Osteocyte (in vitro differentiated cells): ENCODE results near the gene QSOX1. TPM values are rescaled to one million over a fixed set of nuclear protein-coding genes. Genes with fewer than 3 reads are reported as not detected.
A peak's percentile ranks its signal among the peaks of the same experiment; 100 is the strongest.

Experiments
- DNase-seq: peaks from one replicate; pipeline ENCODE4 v3.0.0; 2021; ENCODE audit warnings: mixed read lengths; ENCODE audit not compliant: unreplicated experiment; ENCODE audit errors: extremely low spot score
- H3K27ac Mint-ChIP-seq: one replicate; pipeline ENCODE4 v1.8.0; 2021; ENCODE audit warnings: mild to moderate bottlenecking, mixed read lengths; ENCODE audit not compliant: unreplicated experiment
- H3K27me3 Mint-ChIP-seq: one replicate; pipeline ENCODE4 v1.8.0; 2021; ENCODE audit warnings: mixed read lengths; ENCODE audit not compliant: unreplicated experiment
- H3K36me3 Mint-ChIP-seq: one replicate; pipeline ENCODE4 v1.8.0; 2021; ENCODE audit warnings: mixed read lengths; ENCODE audit not compliant: unreplicated experiment
- H3K4me1 Mint-ChIP-seq: one replicate; pipeline ENCODE4 v1.8.0; 2021; ENCODE audit warnings: mixed read lengths; ENCODE audit not compliant: unreplicated experiment
- H3K4me3 Mint-ChIP-seq: one replicate; pipeline ENCODE4 v1.8.0; 2021; ENCODE audit warnings: mild to moderate bottlenecking, moderate library complexity, mixed read lengths; ENCODE audit not compliant: unreplicated experiment
- H3K9me3 Mint-ChIP-seq: one replicate; pipeline ENCODE4 v1.8.0; 2021; ENCODE audit warnings: mixed read lengths; ENCODE audit not compliant: unreplicated experiment
- total RNA-seq: library from RNA; stranded (reverse); gene quantifications from 2 replicates; pipeline ENCODE4 v1.2.1, GENCODE V29; 2021
- TF ChIP-seq, protein P1 (sequence below): fragments of 200-600 bp; sonication (generic); IDR thresholded peaks from 2 replicates; pipeline ENCODE4 v1.5.0; 2021; ENCODE audit warnings: antibody characterized with exemption, mild to moderate bottlenecking, moderate library complexity

QSOX1 gene
- total RNA-seq, 1 donor from 2014 or later, result 152 TPM

DNA sequence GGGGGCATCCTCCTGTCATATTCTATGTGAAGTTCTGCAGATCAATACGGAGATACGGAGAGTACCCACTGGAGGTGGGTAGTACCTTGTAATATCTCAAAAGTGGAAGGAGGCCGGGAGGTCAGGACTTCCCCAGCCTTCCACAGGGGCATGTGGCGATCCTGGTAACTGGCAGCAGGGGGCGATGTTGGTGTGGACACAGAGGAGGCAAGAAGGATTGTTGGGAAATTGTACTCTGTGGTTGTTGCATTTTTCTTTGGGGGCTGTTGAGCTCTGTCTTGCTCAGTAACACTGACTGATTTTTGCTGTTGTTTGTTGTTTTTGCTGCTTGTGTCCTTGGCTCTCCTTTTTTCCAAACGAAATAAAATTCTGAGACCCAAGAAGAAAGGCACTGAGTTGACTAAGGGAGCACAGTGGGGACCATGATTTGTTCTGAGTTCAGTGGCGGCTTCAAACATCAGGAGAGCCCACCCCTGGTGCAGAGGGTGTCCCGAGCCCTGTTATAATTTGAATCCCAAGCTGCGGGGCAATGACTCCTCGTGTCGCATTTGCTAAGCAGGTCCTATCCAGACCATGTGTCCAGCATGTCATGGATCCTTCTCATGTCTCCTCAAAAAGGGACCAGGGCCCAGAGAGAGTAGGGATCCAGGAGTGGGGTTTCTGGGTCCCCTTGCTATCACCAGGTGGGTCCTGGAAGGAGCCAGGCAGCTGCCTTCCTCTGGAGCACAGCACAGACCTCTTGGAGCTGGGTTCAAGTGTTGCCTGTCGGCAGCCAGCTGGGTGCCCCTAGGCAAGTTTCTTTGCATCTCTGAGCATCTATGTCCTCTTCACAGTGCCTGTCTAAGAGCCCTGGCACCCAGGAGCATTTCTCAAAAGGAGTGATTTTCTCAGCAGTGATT, 98.2 kb downstream of the QSOX1 start:
- Mint-ChIP-seq H3K27me3 (no peaks in the 10 kb centered on the region), H3K4me3 (no peak overlapping the region), H3K27ac (no peak overlapping the region), H3K36me3 (no peaks in the 10 kb centered on the region), H3K4me1 (peaks cover 4% of the 10 kb centered on the region), H3K9me3 (no peaks in the 10 kb centered on the region)
- TF ChIP-seq, protein P1, sequence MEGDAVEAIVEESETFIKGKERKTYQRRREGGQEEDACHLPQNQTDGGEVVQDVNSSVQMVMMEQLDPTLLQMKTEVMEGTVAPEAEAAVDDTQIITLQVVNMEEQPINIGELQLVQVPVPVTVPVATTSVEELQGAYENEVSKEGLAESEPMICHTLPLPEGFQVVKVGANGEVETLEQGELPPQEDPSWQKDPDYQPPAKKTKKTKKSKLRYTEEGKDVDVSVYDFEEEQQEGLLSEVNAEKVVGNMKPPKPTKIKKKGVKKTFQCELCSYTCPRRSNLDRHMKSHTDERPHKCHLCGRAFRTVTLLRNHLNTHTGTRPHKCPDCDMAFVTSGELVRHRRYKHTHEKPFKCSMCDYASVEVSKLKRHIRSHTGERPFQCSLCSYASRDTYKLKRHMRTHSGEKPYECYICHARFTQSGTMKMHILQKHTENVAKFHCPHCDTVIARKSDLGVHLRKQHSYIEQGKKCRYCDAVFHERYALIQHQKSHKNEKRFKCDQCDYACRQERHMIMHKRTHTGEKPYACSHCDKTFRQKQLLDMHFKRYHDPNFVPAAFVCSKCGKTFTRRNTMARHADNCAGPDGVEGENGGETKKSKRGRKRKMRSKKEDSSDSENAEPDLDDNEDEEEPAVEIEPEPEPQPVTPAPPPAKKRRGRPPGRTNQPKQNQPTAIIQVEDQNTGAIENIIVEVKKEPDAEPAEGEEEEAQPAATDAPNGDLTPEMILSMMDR, result peak; percentile 72
- DNase-seq, result no peak

Other genes starting within 250 kb of the QSOX1 start
- 41.4 and 42.2 TPM in 2 replicates for gene CEP350, start 200.1 kb upstream of the QSOX1 start, total RNA-seq
- 0.70 and 0.78 TPM in 2 replicates for gene LHX4, start 75.4 kb downstream of the QSOX1 start, total RNA-seq